Measurements from ENCODE around the gene TMEM181.
A peak's percentile ranks its signal among the peaks of the same experiment; 100 is the strongest.
"Not testable (repeated sequence)": the region's sequence is repeated elsewhere in the genome, so short reads cannot be mapped to it uniquely, and the experiment has no call there.

TMEM181 gene

DNA sequence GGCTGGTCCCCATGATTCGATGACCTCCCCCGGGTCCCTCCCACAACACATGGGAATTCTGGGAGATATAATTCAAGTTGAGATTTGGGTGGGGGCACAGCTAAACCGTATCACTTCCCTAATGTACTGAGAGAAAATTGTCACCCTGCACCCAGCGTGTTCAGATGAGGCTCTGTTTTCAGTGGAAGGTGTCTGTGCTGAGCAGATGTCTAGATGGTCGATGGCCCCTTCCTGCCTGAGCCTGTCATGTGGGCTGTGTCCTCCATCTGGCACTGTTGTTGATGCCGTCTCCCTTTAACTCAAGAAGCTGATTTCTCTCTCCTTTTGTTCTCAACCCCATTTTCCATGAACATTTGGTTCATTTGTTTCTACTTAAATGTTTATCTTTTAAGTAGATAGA is 37.0 kb downstream of the TMEM181 start:
- no peak for DNase-seq (ENCODE audit: low read depth)

DNA sequence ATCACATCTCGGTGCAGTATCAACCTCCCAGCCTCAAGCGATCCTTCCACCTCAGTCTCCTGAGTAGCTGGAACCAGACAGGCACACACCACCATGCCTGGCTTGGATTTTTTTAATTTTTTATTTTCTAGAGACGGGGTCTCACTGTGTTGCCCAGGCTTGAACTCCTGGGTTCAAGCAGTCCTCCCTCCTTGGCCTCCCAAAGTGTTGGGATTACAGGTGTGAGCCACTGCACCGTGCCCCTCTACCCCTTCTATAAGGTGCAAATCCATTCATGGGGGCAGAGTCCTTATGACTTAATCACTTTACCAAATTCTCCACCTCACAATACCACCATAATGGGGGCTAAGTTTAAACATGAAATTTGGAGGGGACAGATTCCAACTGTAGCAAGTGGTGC is 37.7 kb downstream of the TMEM181 start:
- DNase-seq (ENCODE audit: low read depth): no peak

DNA sequence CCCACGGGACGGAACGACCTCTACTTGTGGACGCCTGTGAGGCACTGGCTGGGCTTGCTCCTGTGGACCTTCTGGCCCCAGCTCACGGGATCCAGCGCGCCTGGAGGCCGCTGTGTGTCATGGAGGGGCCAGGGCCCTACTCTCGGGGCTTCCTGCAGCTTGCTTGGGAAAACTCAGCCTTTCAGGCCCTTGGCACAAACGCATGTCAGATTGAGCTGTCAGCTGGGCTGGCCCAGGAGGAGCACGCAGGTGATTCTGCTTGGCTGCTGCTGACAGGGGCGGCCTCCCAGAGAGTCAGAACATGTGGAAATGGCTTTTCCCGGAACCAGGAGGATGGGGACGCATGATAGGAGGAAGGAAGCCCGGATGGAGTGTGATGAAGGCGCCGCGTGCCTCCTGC is 39.7 kb downstream of the TMEM181 start:
- DNase-seq (ENCODE audit: low read depth): no peak

DNA sequence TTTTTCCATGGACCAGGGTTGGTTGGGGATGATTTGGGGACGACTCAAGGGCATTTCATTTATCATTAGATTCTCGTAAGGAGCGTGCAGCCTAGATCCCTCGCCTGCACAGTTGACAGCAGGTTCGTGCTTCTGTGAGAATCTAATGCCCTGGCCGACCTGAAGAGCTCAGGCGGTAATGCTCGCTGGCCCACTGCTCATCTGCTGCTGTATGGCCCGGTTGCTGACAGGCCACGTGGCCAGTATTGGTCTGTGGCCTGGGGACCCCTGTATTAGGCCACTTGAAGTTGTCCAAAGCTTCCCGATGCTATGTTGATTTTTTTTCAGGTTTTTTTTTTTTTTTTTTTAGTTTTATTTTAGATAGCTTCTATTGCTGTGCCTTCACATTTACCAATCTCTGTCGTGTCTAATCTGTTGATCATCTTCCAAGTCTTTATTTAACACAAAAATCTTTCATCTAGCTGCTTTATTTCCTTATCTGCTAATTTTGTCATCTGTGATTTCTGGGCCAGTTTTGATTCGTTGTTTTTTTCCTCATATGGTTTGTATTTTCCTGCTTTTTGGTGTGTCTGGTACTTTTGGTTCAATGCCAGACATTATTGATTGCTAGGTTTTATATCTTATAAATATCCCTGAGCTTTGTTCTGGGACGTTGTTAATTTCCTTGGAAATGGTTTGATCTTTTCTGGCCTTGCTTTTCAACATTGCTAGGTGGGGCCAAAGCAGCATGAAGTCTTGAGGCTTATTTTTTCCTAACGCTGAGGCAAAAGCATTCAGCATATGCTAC is 43.6 kb downstream of the TMEM181 start:
- DNase-seq (ENCODE audit: low read depth): no peak

DNA sequence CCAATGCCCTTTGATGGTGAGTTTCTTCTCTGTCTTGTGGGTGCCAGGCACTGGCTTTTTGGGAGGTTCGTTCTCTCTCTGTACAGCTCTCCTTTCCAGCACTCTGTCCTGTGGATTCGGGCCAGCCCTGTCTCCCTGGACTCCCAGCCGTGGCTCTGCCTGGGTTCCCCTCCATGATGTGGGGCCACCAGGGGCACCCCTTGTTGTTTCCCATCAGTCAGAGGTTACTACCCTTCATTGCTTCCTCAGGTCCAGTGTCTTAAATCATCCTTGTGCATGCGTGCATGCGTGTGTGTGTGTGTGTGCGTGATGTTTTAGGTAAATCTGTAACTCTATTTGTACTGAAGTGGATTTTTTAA is 44.1 kb downstream of the TMEM181 start:
- no peak for DNase-seq (ENCODE audit: low read depth)

DNA sequence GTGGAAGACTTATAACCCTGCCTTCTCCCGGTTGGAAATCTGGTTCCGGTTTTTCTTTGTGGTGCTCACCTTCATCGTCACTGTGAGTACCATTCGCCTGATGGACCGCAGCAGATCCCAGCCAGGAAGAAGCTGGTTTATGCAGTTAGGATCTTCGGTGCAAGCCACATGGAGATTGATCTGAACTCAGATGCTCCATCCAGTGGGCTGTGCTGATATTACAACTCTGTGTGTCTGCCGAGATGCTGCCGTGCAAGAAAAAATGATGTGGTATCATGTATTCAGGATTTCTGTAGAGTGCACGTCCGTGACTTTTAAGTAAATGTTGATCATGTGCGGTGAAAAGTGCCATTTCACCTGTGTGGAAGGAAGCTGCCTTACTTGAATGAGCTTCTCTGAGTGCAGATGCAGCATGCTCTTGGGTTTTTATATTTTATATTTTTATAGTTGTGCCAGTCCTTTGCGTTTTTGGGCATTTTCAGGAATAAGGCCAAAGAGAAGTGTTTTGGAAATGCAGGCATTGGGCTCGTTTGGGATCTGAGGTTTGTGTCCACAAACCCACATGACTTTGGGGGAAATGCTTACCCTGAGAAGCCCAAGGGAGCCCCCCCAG is 45.5 kb downstream of the TMEM181 start:
- peak; percentile 74 for DNase-seq (ENCODE audit: low read depth)

DNA sequence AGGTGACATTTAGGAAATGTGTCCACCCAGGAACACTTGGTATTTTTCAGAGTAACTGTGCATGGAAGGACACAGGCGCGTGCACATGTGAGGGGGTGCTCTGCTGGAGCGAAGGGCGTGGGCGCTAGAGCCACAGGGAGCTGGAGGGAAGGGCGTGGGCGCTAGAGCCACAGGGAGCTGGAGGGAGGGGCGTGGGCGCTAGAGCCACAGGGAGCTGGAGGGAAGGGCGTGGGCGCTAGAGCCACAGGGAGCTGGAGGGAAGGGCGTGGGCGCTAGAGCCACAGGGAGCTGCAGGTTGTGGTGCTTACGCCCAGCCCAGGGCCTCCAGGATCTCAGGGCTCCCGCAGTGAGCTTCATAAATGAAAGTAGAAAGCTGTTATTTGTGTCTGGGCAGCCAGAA is 46.1 kb downstream of the TMEM181 start:
- not testable (repeated sequence) for DNase-seq (ENCODE audit: low read depth)

DNA sequence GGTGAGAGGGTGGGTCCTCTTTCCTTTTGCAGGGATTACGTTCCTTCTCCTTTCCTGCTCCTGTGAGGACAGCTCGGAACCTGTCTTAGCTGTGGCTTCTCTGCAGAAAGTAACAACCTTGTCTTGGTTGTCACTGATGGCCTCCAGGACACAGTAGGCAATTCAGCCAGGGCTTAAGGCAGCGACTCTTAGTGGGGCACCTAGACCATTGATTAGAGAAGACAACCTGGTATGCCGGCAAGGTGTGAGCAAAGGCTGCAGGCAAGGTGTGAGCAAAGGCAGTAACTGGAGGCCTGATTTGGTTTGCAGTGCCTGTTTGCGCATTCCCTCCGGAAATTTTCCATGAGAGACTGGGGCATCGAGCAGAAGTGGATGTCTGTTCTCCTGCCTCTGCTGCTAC is 47.0 kb downstream of the TMEM181 start:
- no peak for DNase-seq (ENCODE audit: low read depth)

DNA sequence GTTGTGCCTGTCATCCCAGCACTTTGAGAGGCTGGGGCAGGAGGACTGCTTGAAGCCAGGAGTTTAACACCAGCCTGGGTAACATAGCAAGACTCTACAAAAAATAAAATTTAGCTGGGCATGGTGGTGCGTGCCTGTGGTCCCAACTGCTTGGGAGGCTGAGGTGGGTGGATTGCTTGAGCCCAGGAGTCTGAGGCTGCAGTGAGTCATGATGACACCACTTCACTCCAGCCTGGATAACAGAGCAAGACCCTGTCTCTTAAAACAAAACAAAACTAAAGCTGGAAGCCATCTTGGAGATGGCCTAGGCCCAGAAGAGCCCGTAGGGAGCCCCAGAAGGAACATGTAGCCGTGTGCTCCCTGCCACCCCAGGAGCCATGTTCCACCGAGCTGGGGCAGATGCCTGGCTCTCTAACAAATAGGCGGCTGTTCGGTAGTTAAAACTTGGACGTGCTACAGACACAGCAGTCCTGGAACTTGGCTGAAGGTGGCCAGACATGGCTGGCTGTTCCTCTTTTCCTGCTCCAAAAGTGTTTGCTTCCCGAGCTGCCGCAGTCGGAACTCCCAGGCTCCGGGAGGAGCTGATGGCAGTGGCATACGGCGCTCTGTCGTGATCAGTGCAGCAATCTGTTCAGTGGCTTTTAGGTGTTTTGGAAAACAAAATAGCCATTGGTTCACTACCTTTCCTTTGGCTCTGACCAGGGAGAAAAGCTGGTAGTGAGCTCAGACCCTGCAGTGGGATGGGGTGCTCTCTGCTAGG is 47.7 kb downstream of the TMEM181 start:
- DNase-seq (ENCODE audit: low read depth): peak; percentile 38

DNA sequence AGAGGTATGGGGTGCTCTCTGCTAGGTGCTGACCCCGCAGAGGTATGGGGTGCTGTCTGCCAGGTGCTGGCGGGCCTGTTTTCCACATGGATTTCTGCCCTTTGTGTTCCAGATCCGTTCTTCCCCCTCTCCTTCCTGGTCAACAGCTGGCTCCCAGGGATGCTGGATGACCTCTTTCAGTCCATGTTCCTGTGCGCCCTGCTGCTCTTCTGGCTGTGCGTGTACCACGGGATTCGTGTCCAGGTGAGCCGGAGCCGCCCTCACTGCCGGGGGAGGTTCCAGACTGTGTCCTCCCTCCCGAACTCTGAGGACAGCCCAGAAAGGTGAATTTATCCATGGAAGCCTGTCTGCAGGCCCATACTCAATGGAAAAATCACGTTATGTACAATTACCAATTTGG is 48.3 kb downstream of the TMEM181 start:
- DNase-seq (ENCODE audit: low read depth): no peak

DNA sequence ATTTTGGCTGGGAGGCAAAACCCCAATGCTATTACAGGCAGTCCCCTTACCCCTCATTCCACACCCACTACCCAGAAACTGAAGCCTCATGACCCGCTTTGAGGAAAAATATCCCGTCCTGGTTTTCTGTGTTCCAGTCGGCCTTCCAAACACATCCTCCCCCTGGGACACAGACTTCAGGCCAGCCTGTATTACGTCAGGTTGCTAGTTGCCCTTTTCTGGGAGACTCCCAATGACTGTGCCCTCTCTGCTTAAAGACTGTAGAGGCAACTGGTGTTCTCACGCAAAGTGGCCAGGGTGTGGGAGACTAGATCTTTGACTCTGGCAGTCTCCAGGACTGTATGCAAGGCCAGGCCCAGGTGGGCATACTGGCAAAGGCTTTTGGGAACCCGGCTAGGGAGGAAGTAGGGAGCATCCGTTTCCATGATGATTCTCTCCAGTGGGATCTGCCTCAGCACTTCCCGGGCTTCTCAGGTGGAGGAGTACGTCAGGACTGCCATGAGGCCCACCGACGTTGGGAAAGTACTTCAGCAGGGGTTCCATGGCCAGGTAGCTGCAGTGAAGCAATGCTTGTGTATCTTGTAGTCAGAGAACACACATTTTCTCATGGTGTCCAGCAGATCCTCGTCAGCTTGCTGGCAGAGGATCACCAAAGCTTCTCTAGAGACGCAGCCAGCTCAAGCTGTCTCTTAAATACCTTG is 49.7 kb downstream of the TMEM181 start:
- DNase-seq (ENCODE audit: low read depth): no peak

DNA sequence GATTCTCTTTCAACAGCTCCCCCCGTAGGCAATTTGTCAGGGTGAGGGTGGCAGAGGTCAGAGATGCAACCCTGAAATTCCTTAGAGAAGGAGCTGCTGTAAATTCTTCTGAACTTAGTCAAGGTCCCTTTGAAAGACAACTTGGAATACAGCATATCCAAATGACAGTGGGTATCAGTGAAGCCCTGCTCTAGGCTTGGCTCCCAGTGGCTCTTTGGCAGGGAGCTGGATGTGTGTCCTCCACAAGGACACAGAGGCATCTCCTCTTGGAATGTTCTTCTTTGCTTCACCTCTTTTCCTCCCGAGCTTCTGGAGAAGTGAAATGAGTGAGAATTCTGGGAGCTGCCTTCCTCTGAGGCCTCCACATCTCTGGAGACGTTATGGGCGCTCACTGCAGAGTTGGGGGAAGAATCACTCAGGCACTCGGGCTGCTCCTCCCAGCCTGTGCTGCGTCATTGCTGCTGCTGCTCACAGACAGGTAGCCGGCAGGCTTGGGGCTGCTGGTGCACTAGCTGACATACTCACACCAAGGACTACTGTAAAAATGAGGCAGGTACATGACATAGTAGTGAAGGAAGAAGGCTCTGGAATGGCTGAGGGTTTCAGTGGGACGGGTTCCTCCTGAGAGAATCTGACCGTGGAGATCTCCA is 50.6 kb downstream of the TMEM181 start:
- no peak for DNase-seq (ENCODE audit: low read depth)

DNA sequence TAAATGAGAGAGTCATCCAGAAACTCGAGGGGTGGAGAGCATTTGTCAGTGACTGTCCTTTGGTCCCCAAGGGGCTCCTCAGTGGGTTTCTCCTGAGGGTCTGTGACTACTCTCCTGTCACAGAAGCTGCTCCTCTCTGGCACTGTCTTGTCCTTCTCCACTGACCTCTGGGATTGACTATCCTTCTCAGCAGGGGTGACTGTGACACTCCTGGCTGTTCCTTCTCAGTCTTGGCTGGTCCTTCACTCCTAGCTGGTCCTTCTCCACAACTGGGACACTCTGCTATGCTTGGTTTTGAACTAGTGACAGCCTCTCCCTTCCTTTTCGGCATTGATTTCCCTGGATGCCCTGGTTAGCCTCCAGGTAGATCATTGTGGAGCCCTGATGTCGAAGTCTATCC is 51.1 kb downstream of the TMEM181 start:
- no peak for DNase-seq (ENCODE audit: low read depth)

DNA sequence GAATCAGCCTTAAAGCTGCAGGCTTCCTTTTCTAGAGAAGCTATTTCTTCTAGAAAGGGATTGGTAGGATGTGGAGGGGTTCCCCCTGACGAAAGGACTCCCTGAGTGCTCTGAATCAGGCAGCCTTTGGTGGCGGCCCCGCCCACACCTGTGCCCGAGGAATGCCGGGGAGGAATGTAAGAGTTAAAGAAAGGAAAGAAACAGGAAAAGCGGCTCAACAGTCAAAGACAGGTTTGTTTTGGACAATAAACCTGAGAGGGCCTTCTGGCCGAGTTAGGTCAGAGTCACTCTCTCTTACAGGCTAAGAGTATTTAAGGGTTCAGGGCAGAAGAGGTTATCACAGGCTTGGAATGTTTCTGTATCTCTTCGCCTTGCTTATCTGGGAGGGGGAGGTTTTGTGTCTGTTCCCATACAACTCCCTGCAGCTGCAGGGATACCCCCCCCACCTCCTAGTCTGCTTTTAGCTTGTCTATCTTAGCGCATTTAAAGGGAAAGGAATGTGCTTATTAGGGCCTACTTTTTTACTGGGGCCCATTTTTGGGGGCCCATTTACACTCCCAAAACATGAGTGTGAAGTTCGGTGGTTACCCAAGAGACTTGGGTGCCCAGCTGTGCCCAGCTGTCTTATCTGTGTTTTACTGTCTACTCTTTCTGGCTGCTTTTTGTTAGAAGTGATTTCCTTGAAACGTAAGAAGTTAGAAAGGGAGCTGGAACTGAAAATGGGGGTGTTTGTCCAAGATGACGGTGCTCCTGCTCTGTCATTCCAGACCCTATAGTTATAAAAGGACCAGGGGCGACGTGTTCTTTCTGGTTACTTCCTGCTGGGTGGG is 51.9 kb downstream of the TMEM181 start:
- no peak for DNase-seq (ENCODE audit: low read depth)

DNA sequence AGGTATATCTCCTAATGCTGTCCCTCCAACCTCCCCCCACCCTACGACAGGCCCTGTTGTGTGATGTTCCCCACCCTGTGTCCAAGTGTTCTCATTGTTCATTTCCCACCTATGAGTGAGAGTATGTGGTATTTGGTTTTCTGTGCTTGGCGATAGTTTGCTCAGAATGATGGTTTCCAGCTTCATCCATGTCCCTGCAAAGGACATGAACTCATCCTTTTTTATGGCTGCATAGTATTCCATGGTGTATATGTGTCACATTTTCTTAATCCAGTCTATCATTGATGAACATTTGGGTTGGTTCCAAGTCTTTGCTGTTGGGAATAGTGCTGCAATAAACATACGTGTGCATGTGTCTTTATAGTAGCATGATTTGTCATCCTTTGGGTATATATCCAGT is 54.7 kb downstream of the TMEM181 start:
- not testable (repeated sequence) for DNase-seq (ENCODE audit: low read depth)

DNA sequence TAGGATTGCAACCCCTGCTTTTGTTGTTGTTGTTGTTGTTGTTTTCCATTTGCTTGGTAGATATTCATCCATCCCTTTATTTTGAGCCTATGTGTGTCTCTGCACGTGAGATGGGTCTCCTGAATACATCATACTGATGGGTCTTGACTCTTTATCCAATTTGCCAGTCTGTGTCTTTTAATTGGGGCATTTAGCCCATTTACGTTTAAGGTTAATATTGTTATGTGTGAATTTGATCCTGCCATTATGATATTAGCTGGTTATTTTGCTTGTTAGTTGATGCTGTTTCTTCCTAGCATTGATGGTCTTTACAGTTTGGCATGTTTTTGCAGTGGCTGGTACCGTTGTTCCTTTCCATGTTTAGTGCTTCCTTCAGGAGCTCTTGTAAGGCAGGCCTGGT is 58.4 kb downstream of the TMEM181 start:
- not testable (repeated sequence) for DNase-seq (ENCODE audit: low read depth)

DNA sequence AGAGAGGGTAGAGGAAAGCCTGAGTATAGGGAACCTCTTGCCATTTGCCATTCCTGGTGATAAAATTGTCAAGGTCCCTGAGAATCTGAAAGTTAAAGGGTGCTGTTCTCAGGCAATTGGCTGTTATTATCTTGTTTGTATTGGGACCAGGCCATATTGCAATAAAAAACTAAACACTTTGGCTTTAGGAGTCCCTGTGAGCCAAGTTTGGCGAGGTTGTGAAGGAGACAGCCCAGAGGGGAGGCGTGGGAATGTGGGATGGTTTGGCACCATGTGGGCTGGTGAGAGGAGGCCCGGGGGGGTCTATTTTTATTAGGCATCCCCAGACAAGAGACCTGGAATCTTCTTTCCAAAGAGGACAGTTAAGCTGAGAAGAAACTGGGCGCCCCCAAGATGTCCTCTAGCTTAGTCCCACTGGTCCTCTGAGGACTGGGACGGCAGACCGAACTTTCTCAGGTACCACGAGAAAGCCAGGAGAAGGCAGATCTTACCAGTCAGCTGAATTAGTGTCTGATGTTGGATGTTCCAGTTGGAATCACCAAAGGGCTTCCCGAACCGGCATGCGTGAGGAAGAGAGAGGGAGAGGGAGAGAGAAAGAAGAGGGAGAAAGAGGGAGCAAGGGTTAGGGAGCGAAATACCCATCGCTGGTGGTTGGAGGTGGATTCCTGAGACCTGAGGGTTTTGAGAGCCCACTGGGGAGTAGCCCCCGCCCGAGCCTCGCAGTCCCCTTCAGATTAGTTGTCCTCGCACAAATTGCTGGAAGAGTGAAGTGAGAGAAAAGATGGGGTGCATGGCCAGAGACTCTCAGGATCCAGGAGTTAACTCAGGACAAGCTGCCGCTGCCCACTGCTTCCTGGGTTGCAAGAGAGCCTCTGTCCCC is 60.3 kb downstream of the TMEM181 start:
- no peak for DNase-seq (ENCODE audit: low read depth)

DNA sequence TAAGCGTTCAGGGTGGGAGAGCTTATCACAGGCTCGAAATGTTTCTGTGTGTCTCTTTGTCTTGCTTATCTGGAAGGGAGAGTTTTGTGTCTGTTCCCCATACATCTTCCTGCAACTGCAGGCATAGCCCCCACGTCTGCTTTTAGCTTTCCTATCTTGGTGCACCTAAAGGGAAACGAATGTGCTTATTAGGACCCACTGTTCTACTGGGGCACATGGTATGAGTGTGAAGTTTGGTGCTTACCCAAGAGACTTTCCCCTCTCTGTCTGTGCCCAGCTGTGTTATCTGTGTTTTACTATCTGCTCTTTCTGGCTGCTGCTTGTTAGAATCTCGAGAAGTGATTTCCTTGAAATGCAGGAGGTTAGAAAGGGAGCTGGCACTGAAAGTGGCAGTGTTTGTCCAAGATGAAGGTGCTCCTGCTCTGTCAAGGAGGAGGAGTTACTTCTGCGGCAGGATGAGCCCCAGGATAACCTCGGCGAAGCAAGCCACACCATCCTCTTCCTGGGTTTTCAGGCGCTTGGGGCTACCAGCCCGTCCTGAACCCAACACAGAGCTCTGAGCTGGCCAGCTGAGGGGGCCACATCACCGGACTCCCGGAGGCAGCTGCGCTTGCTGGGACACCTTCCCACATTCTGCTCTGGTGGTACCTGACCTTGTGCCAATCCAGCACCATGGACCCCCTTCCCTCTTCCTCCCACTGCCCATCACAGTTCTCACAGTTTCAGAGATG is 61.2 kb downstream of the TMEM181 start:
- DNase-seq (ENCODE audit: low read depth): no peak
